ENCODE results near the gene WDFY3. TPM values are rescaled to one million over a fixed set of nuclear protein-coding genes. Genes with fewer than 3 reads are reported as not detected.

The WDFY3 gene
- total and polyA plus RNA-seq, 4 experiments from 2014 or later = 1.2 to 2.7 (median 2.1) TPM; not detected in 1

GRCh38 chr4:84796394-84796793 is 170.1 kb downstream of the WDFY3 start:
- Mint-ChIP-seq H3K9me3 (peaks cover 0 to 3% (median 0%) of the 10 kb centered on the region in 8 donors), H3K27me3 (peaks cover 0 to 2% of the 10 kb centered on the region in 2 donors), H3K36me3 (no peaks in the 10 kb centered on the region), H3K4me1 (no peaks in the 10 kb centered on the region), H3K4me3 (no peak overlapping the region), H3K27ac (no peak overlapping the region)
- intact Hi-C loops (cut with micrococcal nuclease) = no loop called here
- Histone ChIP-seq H3K4me1 (ENCODE audit: insufficient read depth, low read length) (no peaks in the 10 kb centered on the region), H3K9me3 (ENCODE audit: control insufficient read depth in 1 of 2, low read length in 2 of 2) (no peaks in the 10 kb centered on the region), H3K27ac (ENCODE audit: low read depth, low read length) (no peak overlapping the region), H3K4me3 (ENCODE audit: low read length in 2 of 2) (no peak overlapping the region), H3K27me3 (ENCODE audit: insufficient read depth, low read length) (no peaks in the 10 kb centered on the region), H3K36me3 (ENCODE audit: insufficient read depth, low read length) (no peaks in the 10 kb centered on the region)
- ChIA-PET POLR2A (ENCODE audit: partially characterized antibody) (no interaction called here), CTCF (ENCODE audit: partially characterized antibody) (no interaction called here)
- no peak for DNase-seq

DNA sequence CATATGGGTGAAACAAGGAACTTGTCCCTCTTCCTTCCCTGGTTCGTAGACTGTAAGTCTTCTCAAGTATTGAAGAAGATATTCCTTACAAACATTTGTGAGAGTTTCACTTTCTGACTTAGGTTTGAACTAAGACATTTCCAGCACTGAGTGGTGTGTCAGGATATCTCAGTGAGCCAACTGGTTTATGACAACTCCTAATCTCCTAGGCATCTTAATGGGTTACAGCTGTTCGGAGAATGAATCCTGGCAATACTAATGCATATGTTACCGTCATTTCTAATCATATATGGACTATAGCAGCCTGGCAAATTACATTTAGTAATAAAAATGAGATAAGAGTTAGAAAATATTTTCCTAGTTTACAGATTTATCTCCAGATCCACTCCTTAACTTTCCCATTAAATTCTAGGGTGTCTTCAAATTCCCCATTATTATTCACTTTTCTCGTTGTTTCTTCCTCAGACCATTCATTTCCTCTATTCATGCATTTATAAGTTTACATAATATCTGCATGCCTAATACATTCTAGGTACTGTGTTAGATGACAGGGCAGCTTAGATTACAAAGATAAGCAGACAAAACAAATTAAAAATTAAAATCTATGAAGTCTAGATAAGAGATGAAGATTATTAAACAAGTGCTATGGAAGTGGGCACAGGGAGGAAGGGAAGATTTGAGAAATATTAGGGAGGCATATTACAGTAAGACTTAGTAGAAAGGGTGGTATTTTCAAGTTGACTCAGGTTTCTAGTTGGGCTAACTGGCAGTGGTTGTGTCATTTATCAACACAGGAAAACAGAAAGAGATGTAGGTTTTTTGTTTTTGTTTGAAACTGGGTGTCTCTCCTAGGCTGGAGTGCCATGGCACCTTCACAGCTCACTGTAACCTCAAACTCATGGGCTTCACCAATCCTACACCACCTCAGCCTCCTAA is 173.9 kb downstream of the WDFY3 start:
- peaks cover 0 to 3% (median 0%) of the 10 kb centered on the region in 8 donors for H3K9me3 Mint-ChIP-seq
- no peaks in the 10 kb centered on the region for H3K36me3 Mint-ChIP-seq
- peaks cover 0 to 4% of the 10 kb centered on the region in 2 donors for H3K27me3 Mint-ChIP-seq
- H3K4me1 Mint-ChIP-seq = no peaks in the 10 kb centered on the region
- ChIA-PET POLR2A (ENCODE audit: partially characterized antibody) (no interaction called here), CTCF (ENCODE audit: partially characterized antibody) (no interaction called here)
- Histone ChIP-seq H3K27me3 (ENCODE audit: insufficient read depth, low read length) (no peaks in the 10 kb centered on the region), H3K4me3 (ENCODE audit: low read length in 2 of 2) (no peak overlapping the region), H3K36me3 (ENCODE audit: insufficient read depth, low read length) (no peaks in the 10 kb centered on the region), H3K9me3 (ENCODE audit: control insufficient read depth in 1 of 2, low read length in 2 of 2) (no peaks in the 10 kb centered on the region), H3K27ac (ENCODE audit: low read depth, low read length) (no peak overlapping the region), H3K4me1 (ENCODE audit: insufficient read depth, low read length) (no peaks in the 10 kb centered on the region)
- no peak overlapping the region for H3K4me3 Mint-ChIP-seq
- intact Hi-C loops (cut with micrococcal nuclease) = no loop called here
- DNase-seq = no peak
- H3K27ac Mint-ChIP-seq = no peak overlapping the region

DNA sequence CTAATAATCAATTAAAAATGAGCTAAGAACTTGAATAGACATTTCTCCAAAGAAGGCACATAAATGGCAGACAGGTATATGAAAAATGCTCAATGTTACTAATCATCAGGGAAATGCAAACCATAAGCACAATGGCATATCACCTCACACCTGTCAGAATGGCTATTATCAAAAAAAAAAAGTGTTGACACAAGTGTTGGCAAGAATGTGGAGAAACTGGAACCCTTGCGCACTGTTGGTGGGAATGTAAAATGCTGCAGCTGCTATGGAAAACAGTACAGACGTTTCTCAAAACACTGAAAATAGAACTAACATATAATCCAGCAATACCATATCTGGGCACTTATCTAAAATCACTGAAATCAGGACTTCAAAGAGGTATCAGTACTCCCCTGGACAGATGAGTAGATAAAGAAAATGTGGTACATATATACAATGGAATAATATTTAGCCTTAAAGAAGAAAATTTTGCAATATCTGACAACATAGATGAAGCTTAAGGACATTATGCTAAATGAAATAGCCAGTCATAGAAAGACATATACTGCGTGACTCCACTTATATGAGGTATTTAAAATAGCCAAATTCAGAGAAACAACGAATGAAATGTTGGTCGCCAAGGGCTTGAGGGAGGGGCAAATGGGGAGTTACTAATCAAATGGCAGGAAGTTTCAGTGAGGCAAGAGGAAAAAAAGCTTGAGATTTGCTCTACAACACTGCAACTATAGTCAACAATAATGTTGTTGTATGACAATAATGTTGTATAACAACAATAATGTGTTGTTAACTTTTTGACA is 175.5 kb downstream of the WDFY3 start:
- Mint-ChIP-seq H3K27me3 (peaks cover 0 to 4% of the 10 kb centered on the region in 2 donors), H3K4me3 (no peak overlapping the region), H3K36me3 (no peaks in the 10 kb centered on the region), H3K9me3 (peaks cover 0 to 3% (median 0%) of the 10 kb centered on the region in 8 donors), H3K27ac (no peak overlapping the region), H3K4me1 (no peaks in the 10 kb centered on the region)
- intact Hi-C loops (cut with micrococcal nuclease) = no loop called here
- no peak overlapping the region for H3K4me3 ChIP-seq (ENCODE audit: low read length in 2 of 2)
- no peak for DNase-seq
- H3K27me3 ChIP-seq (ENCODE audit: insufficient read depth, low read length) = no peaks in the 10 kb centered on the region
- no peaks in the 10 kb centered on the region for H3K4me1 ChIP-seq (ENCODE audit: insufficient read depth, low read length)
- ChIA-PET POLR2A (ENCODE audit: partially characterized antibody) (no interaction called here), CTCF (ENCODE audit: partially characterized antibody) (no interaction called here)
- H3K9me3 ChIP-seq (ENCODE audit: control insufficient read depth in 1 of 2, low read length in 2 of 2) = no peaks in the 10 kb centered on the region
- no peaks in the 10 kb centered on the region for H3K36me3 ChIP-seq (ENCODE audit: insufficient read depth, low read length)
- H3K27ac ChIP-seq (ENCODE audit: low read depth, low read length) = no peak overlapping the region

DNA sequence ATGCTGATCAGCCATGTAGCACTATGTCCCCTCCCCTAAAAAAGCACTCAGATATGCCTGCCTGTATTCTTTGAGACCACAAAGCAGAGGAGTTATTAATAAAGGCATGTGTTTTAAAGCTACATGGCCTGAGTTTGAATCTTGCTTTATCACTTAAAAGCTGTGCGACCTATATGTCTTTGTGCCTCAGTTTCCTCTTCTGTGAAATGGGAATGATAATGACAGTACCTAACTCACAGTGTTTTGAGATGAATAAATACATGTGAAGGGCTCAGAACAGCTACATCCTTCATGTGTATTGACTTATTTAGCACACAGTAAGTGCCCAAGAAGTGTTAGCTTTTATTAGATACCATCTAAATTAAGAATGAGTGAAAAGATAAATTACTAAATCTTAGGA is 180.0 kb downstream of the WDFY3 start:
- Histone ChIP-seq H3K27ac (ENCODE audit: low read depth, low read length) (no peak overlapping the region), H3K9me3 (ENCODE audit: control insufficient read depth in 1 of 2, low read length in 2 of 2) (no peaks in the 10 kb centered on the region), H3K4me3 (ENCODE audit: low read length in 2 of 2) (no peak overlapping the region), H3K27me3 (ENCODE audit: insufficient read depth, low read length) (no peaks in the 10 kb centered on the region), H3K4me1 (ENCODE audit: insufficient read depth, low read length) (no peaks in the 10 kb centered on the region), H3K36me3 (ENCODE audit: insufficient read depth, low read length) (no peaks in the 10 kb centered on the region)
- H3K36me3 Mint-ChIP-seq = no peaks in the 10 kb centered on the region
- CTCF ChIA-PET (ENCODE audit: partially characterized antibody) = no interaction called here
- POLR2A ChIA-PET (ENCODE audit: partially characterized antibody) = no interaction called here
- intact Hi-C loops (cut with micrococcal nuclease) = no loop called here
- no peak overlapping the region for H3K27ac Mint-ChIP-seq
- no peaks in the 10 kb centered on the region for H3K4me1 Mint-ChIP-seq
- H3K9me3 Mint-ChIP-seq = peaks cover 0 to 2% (median 0%) of the 10 kb centered on the region in 8 donors
- H3K4me3 Mint-ChIP-seq = no peak overlapping the region
- peaks cover 0 to 2% of the 10 kb centered on the region in 2 donors for H3K27me3 Mint-ChIP-seq
- no peak for DNase-seq

GRCh38 chr4:84782517-84782916 is 184.0 kb downstream of the WDFY3 start:
- intact Hi-C loops (cut with micrococcal nuclease) = no loop called here
- no peak overlapping the region for H3K27ac ChIP-seq (ENCODE audit: low read depth, low read length)
- Mint-ChIP-seq H3K4me1 (no peaks in the 10 kb centered on the region), H3K9me3 (peaks cover 0 to 2% (median 0%) of the 10 kb centered on the region in 8 donors), H3K36me3 (no peaks in the 10 kb centered on the region), H3K27ac (no peak overlapping the region), H3K4me3 (no peak overlapping the region), H3K27me3 (no peaks in the 10 kb centered on the region)
- CTCF ChIA-PET (ENCODE audit: partially characterized antibody) = no interaction called here
- no peaks in the 10 kb centered on the region for H3K36me3 ChIP-seq (ENCODE audit: insufficient read depth, low read length)
- no peaks in the 10 kb centered on the region for H3K4me1 ChIP-seq (ENCODE audit: insufficient read depth, low read length)
- no peaks in the 10 kb centered on the region for H3K27me3 ChIP-seq (ENCODE audit: insufficient read depth, low read length)
- no peak overlapping the region for H3K4me3 ChIP-seq (ENCODE audit: low read length in 2 of 2)
- no peak for DNase-seq
- POLR2A ChIA-PET (ENCODE audit: partially characterized antibody) = no interaction called here
- H3K9me3 ChIP-seq (ENCODE audit: control insufficient read depth in 1 of 2, low read length in 2 of 2) = no peaks in the 10 kb centered on the region

- no peaks in the 10 kb centered on the region for H3K36me3 Mint-ChIP-seq
- ChIA-PET POLR2A (ENCODE audit: partially characterized antibody) (no interaction called here), CTCF (ENCODE audit: partially characterized antibody) (no interaction called here)
- no peak for DNase-seq
- no peaks in the 10 kb centered on the region for H3K27me3 Mint-ChIP-seq
- Histone ChIP-seq H3K27ac (ENCODE audit: low read depth, low read length) (no peak overlapping the region), H3K27me3 (ENCODE audit: insufficient read depth, low read length) (no peaks in the 10 kb centered on the region), H3K4me3 (ENCODE audit: low read length in 2 of 2) (no peak overlapping the region), H3K4me1 (ENCODE audit: insufficient read depth, low read length) (no peaks in the 10 kb centered on the region), H3K36me3 (ENCODE audit: insufficient read depth, low read length) (no peaks in the 10 kb centered on the region), H3K9me3 (ENCODE audit: control insufficient read depth in 1 of 2, low read length in 2 of 2) (no peaks in the 10 kb centered on the region)
- intact Hi-C loops (cut with micrococcal nuclease) = no loop called here
- H3K4me3 Mint-ChIP-seq = no peak overlapping the region
- H3K9me3 Mint-ChIP-seq = no peaks in the 10 kb centered on the region
- H3K27ac Mint-ChIP-seq = no peak overlapping the region
- H3K4me1 Mint-ChIP-seq = no peaks in the 10 kb centered on the region
Measured at GRCh38 chr4:84780719-84781118, 185.8 kb downstream of the WDFY3 start.

GRCh38 chr4:84778041-84778440 is 188.4 kb downstream of the WDFY3 start:
- Histone ChIP-seq H3K9me3 (ENCODE audit: control insufficient read depth in 1 of 2, low read length in 2 of 2) (no peaks in the 10 kb centered on the region), H3K4me1 (ENCODE audit: insufficient read depth, low read length) (no peaks in the 10 kb centered on the region), H3K36me3 (ENCODE audit: insufficient read depth, low read length) (no peaks in the 10 kb centered on the region), H3K27ac (ENCODE audit: low read depth, low read length) (no peak overlapping the region), H3K4me3 (ENCODE audit: low read length in 2 of 2) (no peak overlapping the region), H3K27me3 (ENCODE audit: insufficient read depth, low read length) (no peaks in the 10 kb centered on the region)
- no peak overlapping the region for H3K4me3 Mint-ChIP-seq
- DNase-seq = no peak
- CTCF ChIA-PET (ENCODE audit: partially characterized antibody) = no interaction called here
- H3K27ac Mint-ChIP-seq = no peak overlapping the region
- H3K4me1 Mint-ChIP-seq = no peaks in the 10 kb centered on the region
- H3K27me3 Mint-ChIP-seq = no peaks in the 10 kb centered on the region
- no peaks in the 10 kb centered on the region for H3K36me3 Mint-ChIP-seq
- POLR2A ChIA-PET (ENCODE audit: partially characterized antibody) = no interaction called here
- intact Hi-C loops (cut with micrococcal nuclease) = no loop called here
- H3K9me3 Mint-ChIP-seq = no peaks in the 10 kb centered on the region

Measured in CD4-positive, alpha-beta memory T cell (primary cell).